K562 (cell line): ENCODE data around the gene TLE7. TPM values are rescaled to one million over a fixed set of nuclear protein-coding genes. Genes with fewer than 3 reads are reported as not detected.

ENCODE experiments used
- ATAC-seq: fragments of 200-7000 bp; cut with Tn5 transposase; 3 replicates; pipeline ENCODE4 v1.9.1; 2020; ENCODE audit warnings: moderate library complexity
- BruUV-seq: library from RNA; stranded (reverse); fragments of 400-500 nt; replicated peaks from 2 replicates; lab custom pipeline; 2021; lab: Mats Ljungman, UMichigan
- CTCF ChIA-PET: fragments of 300-600 bp; formaldehyde crosslinking; extraction: SDS; loops from one replicate; lab custom pipeline; 2021; ENCODE audit warnings: low intra/inter-chr PET ratio; lab: Yijun Ruan, JAX
- POLR2A ChIA-PET: fragments of 300-600, 350-650 bp; sonication (Branson Sonifier 250); formaldehyde crosslinking; extraction: SDS; loops from one replicate; lab custom pipeline; 2021; ENCODE audit warnings: antibody characterized with exemption, inconsistent platforms; lab: Yijun Ruan, JAX
- DNase-seq, 4 experiments: peaks; one replicate each; pipeline versions ENCODE4 v3.0.0 to v3.0.0-alpha.2; 2011 to 2018; ENCODE audit warnings: low spot score in 3 of 4, mixed read lengths in 3 of 4; ENCODE audit errors: extremely low read depth in 1 of 4
- FAIRE-seq: peaks from 2 replicates; lab custom pipeline; 2011; peaks lifted over from hg19 to GRCh38; lab: Jason Lieb, UNC
- H2AFZ ChIP-seq: 2 replicates; pipeline ENCODE4 v1.6.0; 2011; ENCODE audit warnings: low read depth, low read length, control low read depth, inconsistent platforms
- H3K27ac ChIP-seq: fragments of 200-600 bp; 3 replicates; pipeline ENCODE4 v1.8.0; 2011; ENCODE audit warnings: low read depth, mild to moderate bottlenecking, control low read depth, inconsistent platforms, low read length, moderate library complexity, mixed read lengths; ENCODE audit errors: extremely low read depth
- H3K27me3 ChIP-seq, 2 experiments: fragments of 300-600 bp in 1 of 2; 2 replicates in 1 of 2; 3 replicates in 1 of 2; pipeline versions ENCODE4 v1.6.0 to v1.8.0; 2011; ENCODE audit warnings: inconsistent platforms in 2 of 2, low read length in 2 of 2, mild to moderate bottlenecking in 1 of 2, mixed read lengths in 1 of 2, moderate library complexity in 1 of 2; ENCODE audit not compliant: control insufficient read depth in 2 of 2, insufficient read depth in 2 of 2
- H3K36me3 ChIP-seq: fragments of 300-600 bp; 3 replicates; pipeline ENCODE4 v1.8.0; 2011; ENCODE audit warnings: mild to moderate bottlenecking, low read length, inconsistent platforms; ENCODE audit not compliant: control insufficient read depth, insufficient read depth
- H3K4me1 ChIP-seq, 2 experiments: fragments of 200-600 bp in 1 of 2; replicated peaks in 1 of 2; 2 replicates in 1 of 2; 3 replicates in 1 of 2; pipeline versions ENCODE4 v1.5.1 to v1.8.0; 2011; ENCODE audit warnings: inconsistent platforms in 2 of 2, low read length in 2 of 2, mild to moderate bottlenecking in 1 of 2, mixed read lengths in 1 of 2, moderate library complexity in 1 of 2; ENCODE audit not compliant: control insufficient read depth in 2 of 2, insufficient read depth in 2 of 2
- H3K4me2 ChIP-seq: 2 replicates; pipeline ENCODE4 v1.6.1; 2011; ENCODE audit warnings: low read length, control low read depth, inconsistent platforms, mixed read lengths; ENCODE audit not compliant: insufficient read depth
- H3K4me3 ChIP-seq: fragments of 200-600 bp; sonication (generic), shearing (Covaris generic); 2 replicates; pipeline ENCODE4 v1.5.1; 2016; ENCODE audit warnings: control low read depth, inconsistent platforms
- H3K79me2 ChIP-seq: fragments of 200-600 bp; 3 replicates; pipeline ENCODE4 v1.8.0; 2011; ENCODE audit warnings: low read length, inconsistent platforms; ENCODE audit not compliant: control insufficient read depth, insufficient read depth
- H3K9ac ChIP-seq, 2 experiments: 2 replicates each; pipeline versions ENCODE4 v1.6.0 to v1.6.1; 2011; ENCODE audit warnings: low read depth in 2 of 2, low read length in 2 of 2, control low read depth in 1 of 2, inconsistent platforms in 1 of 2, mild to moderate bottlenecking in 1 of 2, mixed read lengths in 1 of 2; ENCODE audit not compliant: insufficient read depth in 1 of 2
- H3K9me1 ChIP-seq: one replicate; pipeline ENCODE4 v1.6.0; 2011; ENCODE audit warnings: inconsistent platforms, mild to moderate bottlenecking, low read length, moderate library complexity; ENCODE audit not compliant: control insufficient read depth, insufficient read depth
- H3K9me3 ChIP-seq: replicated peaks from 2 replicates; pipeline ENCODE4 v1.5.1; 2011; ENCODE audit warnings: low read depth, low read length, inconsistent platforms; ENCODE audit not compliant: control insufficient read depth, insufficient read depth
- H4K20me1 ChIP-seq: replicated peaks from 2 replicates; pipeline ENCODE4 v1.6.1; 2011; ENCODE audit warnings: low read length, inconsistent platforms, mixed read lengths; ENCODE audit not compliant: control insufficient read depth, insufficient read depth
- ARID1B ChIP-seq: fragments of 450-650 bp; IDR thresholded peaks from 2 replicates; pipeline ENCODE4 v1.6.1; 2016; ENCODE audit warnings: antibody characterized with exemption, mild to moderate bottlenecking, inconsistent platforms
- CBFA2T3 ChIP-seq: fragments of 450-650 bp; IDR thresholded peaks from 2 replicates; pipeline ENCODE4 v1.6.1; 2017
- DPF2 ChIP-seq: fragments of 450-650 bp; IDR thresholded peaks from 2 replicates; pipeline ENCODE4 v1.6.1; 2016
- EGR1 ChIP-seq: fragments of 450-650 bp; conservative IDR thresholded peaks from 2 replicates; pipeline ENCODE4 v1.6.1; 2017; ENCODE audit warnings: mild to moderate bottlenecking
- GATA2 ChIP-seq: sonication (generic); formaldehyde crosslinking; IDR thresholded peaks from 2 replicates; pipeline ENCODE4 v1.4.0; 2020; ENCODE audit warnings: mild to moderate bottlenecking, missing genetic modification reagents
- HNRNPUL1 ChIP-seq: fragments of 200-400 bp; formaldehyde crosslinking; IDR thresholded peaks from 2 replicates; pipeline ENCODE4 v1.6.1; 2017; ENCODE audit warnings: low read length
- PBX2 ChIP-seq, 2 experiments: IDR thresholded peaks in 1 of 2; conservative IDR thresholded peaks in 1 of 2; 2 replicates each; pipeline ENCODE4 v1.6.1; 2016; ENCODE audit warnings: low read depth in 2 of 2, mild to moderate bottlenecking in 1 of 2, missing compliant biosample characterization in 1 of 2, missing genetic modification characterization in 1 of 2, moderate library complexity in 1 of 2
- SLC30A9 ChIP-seq: fragments of 250-450 bp; sonication (Bioruptor Pico); IDR thresholded peaks from 2 replicates; pipeline ENCODE4 v1.8.0; 2022; ENCODE audit warnings: mild to moderate bottlenecking, moderate library complexity
- SNIP1 ChIP-seq: fragments of 450-650 bp; IDR thresholded peaks from 2 replicates; pipeline ENCODE4 v1.7.1; 2017; ENCODE audit warnings: low read depth, mild to moderate bottlenecking
- SRSF9 ChIP-seq: fragments of 200-400 bp; formaldehyde crosslinking; IDR thresholded peaks from 2 replicates; pipeline ENCODE4 v1.6.1; 2017; ENCODE audit warnings: low read depth, low read length, borderline replicate concordance
- TCF7L2 ChIP-seq: fragments of 150-350 bp; IDR thresholded peaks from 2 replicates; pipeline ENCODE4 v1.6.1; 2016; ENCODE audit warnings: low read depth, mild to moderate bottlenecking, low read length, moderate library complexity
- TEAD1 ChIP-seq, 2 experiments: fragments of 450-650 bp in 1 of 2; sonication (generic) in 1 of 2; formaldehyde crosslinking; IDR thresholded peaks; 2 replicates each; pipeline versions ENCODE4 v1.4.0 to v1.8.0; 2020 to 2022; ENCODE audit warnings: mild to moderate bottlenecking in 2 of 2, missing genetic modification reagents in 1 of 2
- ZBTB5 ChIP-seq: fragments of 450-650 bp; IDR thresholded peaks from 2 replicates; pipeline ENCODE4 v1.6.1; 2017; ENCODE audit warnings: antibody characterized with exemption
- ZNF212 ChIP-seq: fragments of 450-650 bp; formaldehyde crosslinking; IDR thresholded peaks from 2 replicates; pipeline ENCODE4 v1.4.0; 2020; ENCODE audit warnings: mild to moderate bottlenecking
- ZNF41 ChIP-seq: fragments of 250-450 bp; sonication (Bioruptor Pico); conservative IDR thresholded peaks from 2 replicates; pipeline ENCODE4 v1.4.0; 2020; ENCODE audit warnings: mild to moderate bottlenecking
- WGBS: fragments of 100-300 bp; shearing (Covaris generic); methylation state at CpG from one replicate; pipeline ENCODE4 v1.1.6; 2016; ENCODE audit warnings: low coverage, mixed read lengths; ENCODE audit not compliant: insufficient coverage; ENCODE audit errors: missing lambda C conversion rate; 5-methylcytosine and 5-hydroxymethylcytosine counted together
- in situ Hi-C: fragments of 300-500 bp; cut with MboI; formaldehyde crosslinking; loops from 4 replicates; pipeline ENCODE4 v1.15.0; 2018; ENCODE audit warnings: inconsistent platforms, mixed read lengths
- intact Hi-C: fragments of 100-400 bp; cut with micrococcal nuclease; formaldehyde crosslinking; loops from 2 replicates; pipeline ENCODE4 v1.14.2; 2022
- polyA plus RNA-seq, 8 experiments: library from polyadenylated mRNA; depleted of rRNA in 4 of 8; stranded (reverse) in 5 of 8; unstranded in 3 of 8; fragments of >200 nt; fragmentation: Nextera tagmentation in 2 of 8; fragmentation: Illumina TruSeq in 1 of 8; extraction: Ambion mirVana in 2 of 8; extraction: Trizol in 1 of 8; gene quantifications; 2 replicates each; pipeline versions ENCODE4 v1.2.1 to v1.2.3, GENCODE V29; 2011 to 2014; ENCODE audit warnings: inconsistent platforms in 1 of 8, missing spikeins in 1 of 8
- total RNA-seq, 7 experiments: library from RNA; depleted of rRNA in 6 of 7; stranded (reverse); fragments of >200 nt in 6 of 7; fragmentation: Illumina TruSeq in 2 of 7; extraction: Trizol in 2 of 7; gene quantifications; 2 replicates each; pipeline versions ENCODE4 v1.2.1 to v1.2.3, GENCODE V29; 2011 to 2021; ENCODE audit warnings: low replicate concordance in 1 of 7
- TF ChIP-seq, protein P1 (sequence below): fragments of 250-450 bp; sonication (Bioruptor Pico); IDR thresholded peaks from 2 replicates; pipeline ENCODE4 v1.8.0; 2022; ENCODE audit warnings: inconsistent platforms, mild to moderate bottlenecking, moderate library complexity, borderline replicate concordance
- TF ChIP-seq, protein P2 (sequence below): sonication (generic); formaldehyde crosslinking; IDR thresholded peaks from 2 replicates; pipeline ENCODE4 v1.8.1; 2023; ENCODE audit warnings: mild to moderate bottlenecking, missing genetic modification reagents, moderate library complexity

TLE7 gene
- total and polyA plus RNA-seq, 9 of the 15 experiments (the other 6 are each of a cell fraction or from before 2014, with no cell fraction given): not detected

DNA sequence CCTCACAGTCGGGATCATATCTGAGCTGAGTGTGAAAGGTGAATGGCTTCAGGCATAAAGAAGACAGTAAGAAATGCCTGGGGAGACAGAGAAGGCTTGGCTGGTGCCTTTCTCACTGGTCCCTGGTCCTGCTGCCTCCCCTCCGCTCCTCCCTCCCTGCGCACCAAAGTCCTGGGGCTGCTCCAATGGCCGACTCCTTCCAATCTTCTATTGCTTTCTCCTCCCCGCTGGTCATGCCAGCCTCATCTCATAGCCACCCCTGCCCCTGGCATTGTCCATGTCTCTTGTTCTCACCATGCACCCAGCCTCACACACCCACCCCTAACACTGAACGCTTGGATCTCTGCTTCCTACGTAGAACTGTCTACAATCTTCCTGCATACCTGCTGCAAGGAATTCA is 18.0 kb downstream of the TLE7 start:
- in situ Hi-C loops (loop anchor here (10.0 kb wide), 1 partner anchor 161 kb away; no protein-coding TSS in a partner anchor), intact Hi-C loops (no loop called here)
- DNase-seq: no peak
- Histone ChIP-seq H3K9ac (no peak overlapping the region), H3K4me2 (no peak overlapping the region), H3K27ac (no peak overlapping the region), H3K9me3 (no peaks in the 10 kb centered on the region), H3K9me1 (no peaks in the 10 kb centered on the region), H3K36me3 (no peaks in the 10 kb centered on the region), H3K4me1 (peaks cover 0 to 9% of the 10 kb centered on the region in 2 experiments; a peak in 2 of 5 replicates), H3K27me3 (peaks cover 18 to 52% of the 10 kb centered on the region in 2 experiments), H2AFZ (no peak overlapping the region), H4K20me1 (peaks cover 6% of the 10 kb centered on the region; the same call in 1 of the 2 replicates), H3K79me2 (no peaks in the 10 kb centered on the region), H3K4me3 (no peak overlapping the region)
- no peak for FAIRE-seq
- POLR2A ChIA-PET: interaction anchor here (0.7 kb wide), 1 partner anchor 1809 kb away, joined by 3 read pairs; no protein-coding TSS in a partner anchor
- WGBS: 0% methylated on average over 7 of the region's 7 CpGs
- no peak for ATAC-seq
- CTCF ChIA-PET: no interaction called here
- BruUV-seq: no TSS peak
- TF ChIP-seq SNIP1: no peak
- TF ChIP-seq DPF2: no peak
- TF ChIP-seq ZNF212 (CRISPR knock-in tag): no peak
- no peak for TF ChIP-seq EGR1
- TF ChIP-seq TEAD1 (CRISPR knock-in tag; IDR thresholded peaks at IDR 0.05): no peak
- TF ChIP-seq, protein P1, sequence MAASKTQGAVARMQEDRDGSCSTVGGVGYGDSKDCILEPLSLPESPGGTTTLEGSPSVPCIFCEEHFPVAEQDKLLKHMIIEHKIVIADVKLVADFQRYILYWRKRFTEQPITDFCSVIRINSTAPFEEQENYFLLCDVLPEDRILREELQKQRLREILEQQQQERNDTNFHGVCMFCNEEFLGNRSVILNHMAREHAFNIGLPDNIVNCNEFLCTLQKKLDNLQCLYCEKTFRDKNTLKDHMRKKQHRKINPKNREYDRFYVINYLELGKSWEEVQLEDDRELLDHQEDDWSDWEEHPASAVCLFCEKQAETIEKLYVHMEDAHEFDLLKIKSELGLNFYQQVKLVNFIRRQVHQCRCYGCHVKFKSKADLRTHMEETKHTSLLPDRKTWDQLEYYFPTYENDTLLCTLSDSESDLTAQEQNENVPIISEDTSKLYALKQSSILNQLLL: no peak
- TF ChIP-seq SLC30A9: no peak
- no peak for TF ChIP-seq TCF7L2
- no peak for TF ChIP-seq ARID1B
- TF ChIP-seq ZNF41 (CRISPR knock-in tag): no peak
- TF ChIP-seq, protein P2, sequence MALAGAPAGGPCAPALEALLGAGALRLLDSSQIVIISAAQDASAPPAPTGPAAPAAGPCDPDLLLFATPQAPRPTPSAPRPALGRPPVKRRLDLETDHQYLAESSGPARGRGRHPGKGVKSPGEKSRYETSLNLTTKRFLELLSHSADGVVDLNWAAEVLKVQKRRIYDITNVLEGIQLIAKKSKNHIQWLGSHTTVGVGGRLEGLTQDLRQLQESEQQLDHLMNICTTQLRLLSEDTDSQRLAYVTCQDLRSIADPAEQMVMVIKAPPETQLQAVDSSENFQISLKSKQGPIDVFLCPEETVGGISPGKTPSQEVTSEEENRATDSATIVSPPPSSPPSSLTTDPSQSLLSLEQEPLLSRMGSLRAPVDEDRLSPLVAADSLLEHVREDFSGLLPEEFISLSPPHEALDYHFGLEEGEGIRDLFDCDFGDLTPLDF (CRISPR knock-in tag): no peak
- TF ChIP-seq SRSF9: no peak
- no peak for TF ChIP-seq PBX2 (CRISPR knock-in tag; IDR thresholded peaks at IDR 0.05; ENCODE audit: low read depth)
- TF ChIP-seq PBX2 (tag; conservative IDR thresholded peaks at IDR 0.05; ENCODE audit: low read depth): no peak
- no peak for TF ChIP-seq ZBTB5
- TF ChIP-seq HNRNPUL1: no peak
- TF ChIP-seq CBFA2T3: no peak
- TF ChIP-seq GATA2 (CRISPR knock-in tag): no peak
